Activated B cell treated with CpG ODN at 0.5 μM for 24 hours (primary cell): ENCODE results near the gene FGD5. TPM values are rescaled to one million over a fixed set of nuclear protein-coding genes. Genes with fewer than 3 reads are reported as not detected.

Experiments used
- ATAC-seq: fragments of 200-7000 bp; cut with Tn5 transposase; one replicate; pipeline ENCODE4 v1.10.0; 2021; ENCODE audit warnings: low read depth, mild to moderate bottlenecking, moderate library complexity
- CTCF ChIA-PET: fragments of 350-600 bp; sonication (Branson Sonifier 250); formaldehyde crosslinking; loops from one replicate; lab custom pipeline; 2021; ENCODE audit warnings: antibody characterized with exemption; lab: Charles Lee
- POLR2A ChIA-PET: fragments of 350-600 bp; sonication (Branson Sonifier 250); formaldehyde crosslinking; loops from one replicate; lab custom pipeline; 2021; ENCODE audit warnings: antibody characterized with exemption; lab: Charles Lee
- DNase-seq: peaks from one replicate; pipeline ENCODE4 v3.0.0; 2022
- H3K27ac Mint-ChIP-seq: one replicate; pipeline ENCODE4 v1.8.0; 2020; ENCODE audit warnings: mixed read lengths
- H3K27me3 Mint-ChIP-seq: one replicate; pipeline ENCODE4 v1.8.0; 2021; ENCODE audit warnings: mixed read lengths
- H3K36me3 Mint-ChIP-seq: one replicate; pipeline ENCODE4 v1.8.0; 2021; ENCODE audit warnings: low read depth, mixed read lengths
- H3K4me1 Mint-ChIP-seq: one replicate; pipeline ENCODE4 v1.8.0; 2021; ENCODE audit warnings: mixed read lengths
- H3K4me3 Mint-ChIP-seq: one replicate; pipeline ENCODE4 v1.8.0; 2020; ENCODE audit warnings: mild to moderate bottlenecking, mixed read lengths
- H3K9me3 Mint-ChIP-seq: one replicate; pipeline ENCODE4 v1.8.0; 2020; ENCODE audit warnings: mixed read lengths
- intact Hi-C: fragments of 100-400 bp; cut with micrococcal nuclease; formaldehyde crosslinking; loops from one replicate; pipeline ENCODE4 v1.15.1; 2024
- total RNA-seq: library from RNA; stranded (reverse); gene quantifications from 2 replicates; pipeline ENCODE4 v1.2.3, GENCODE V29; 2022
- TF ChIP-seq, protein P1 (sequence below): fragments of 200-600 bp; IDR thresholded peaks from one replicate; pipeline ENCODE4 v1.8.0; 2022; ENCODE audit warnings: antibody characterized with exemption, mild to moderate bottlenecking

The FGD5 gene
- total RNA-seq, 1 donor from 2014 or later: not detected

DNA sequence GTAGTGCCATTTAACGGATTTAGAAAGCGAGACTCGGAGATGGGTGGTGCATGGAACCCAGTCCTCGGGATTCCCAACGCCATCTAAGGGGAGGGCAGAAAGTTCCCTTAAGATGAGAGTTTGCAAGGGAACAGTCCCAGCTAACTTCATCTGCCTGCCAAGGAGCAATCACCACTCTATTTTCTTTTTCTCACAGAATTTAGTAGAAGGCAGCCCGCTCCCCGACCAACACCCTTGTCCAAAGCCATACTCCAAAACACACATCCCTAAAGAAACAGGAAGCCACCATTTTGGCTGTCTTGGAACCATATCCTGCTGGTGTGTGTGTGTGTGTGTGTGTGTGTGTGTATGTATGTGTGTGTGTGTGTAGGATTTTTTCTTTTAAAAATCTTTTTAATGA lies 7.1 kb upstream of the FGD5 start:
- H3K9me3 Mint-ChIP-seq: no peaks in the 10 kb centered on the region
- ChIA-PET POLR2A (no interaction called here), CTCF (no interaction called here)
- no peak for ATAC-seq
- H3K36me3 Mint-ChIP-seq: no peaks in the 10 kb centered on the region
- intact Hi-C loops: no loop called here
- no peak for DNase-seq
- H3K27ac Mint-ChIP-seq: no peak overlapping the region
- H3K27me3 Mint-ChIP-seq: peaks cover 56% of the 10 kb centered on the region
- H3K4me1 Mint-ChIP-seq: peaks cover 5% of the 10 kb centered on the region
- H3K4me3 Mint-ChIP-seq: no peak overlapping the region
- TF ChIP-seq, protein P1, sequence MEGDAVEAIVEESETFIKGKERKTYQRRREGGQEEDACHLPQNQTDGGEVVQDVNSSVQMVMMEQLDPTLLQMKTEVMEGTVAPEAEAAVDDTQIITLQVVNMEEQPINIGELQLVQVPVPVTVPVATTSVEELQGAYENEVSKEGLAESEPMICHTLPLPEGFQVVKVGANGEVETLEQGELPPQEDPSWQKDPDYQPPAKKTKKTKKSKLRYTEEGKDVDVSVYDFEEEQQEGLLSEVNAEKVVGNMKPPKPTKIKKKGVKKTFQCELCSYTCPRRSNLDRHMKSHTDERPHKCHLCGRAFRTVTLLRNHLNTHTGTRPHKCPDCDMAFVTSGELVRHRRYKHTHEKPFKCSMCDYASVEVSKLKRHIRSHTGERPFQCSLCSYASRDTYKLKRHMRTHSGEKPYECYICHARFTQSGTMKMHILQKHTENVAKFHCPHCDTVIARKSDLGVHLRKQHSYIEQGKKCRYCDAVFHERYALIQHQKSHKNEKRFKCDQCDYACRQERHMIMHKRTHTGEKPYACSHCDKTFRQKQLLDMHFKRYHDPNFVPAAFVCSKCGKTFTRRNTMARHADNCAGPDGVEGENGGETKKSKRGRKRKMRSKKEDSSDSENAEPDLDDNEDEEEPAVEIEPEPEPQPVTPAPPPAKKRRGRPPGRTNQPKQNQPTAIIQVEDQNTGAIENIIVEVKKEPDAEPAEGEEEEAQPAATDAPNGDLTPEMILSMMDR: no peak

DNA sequence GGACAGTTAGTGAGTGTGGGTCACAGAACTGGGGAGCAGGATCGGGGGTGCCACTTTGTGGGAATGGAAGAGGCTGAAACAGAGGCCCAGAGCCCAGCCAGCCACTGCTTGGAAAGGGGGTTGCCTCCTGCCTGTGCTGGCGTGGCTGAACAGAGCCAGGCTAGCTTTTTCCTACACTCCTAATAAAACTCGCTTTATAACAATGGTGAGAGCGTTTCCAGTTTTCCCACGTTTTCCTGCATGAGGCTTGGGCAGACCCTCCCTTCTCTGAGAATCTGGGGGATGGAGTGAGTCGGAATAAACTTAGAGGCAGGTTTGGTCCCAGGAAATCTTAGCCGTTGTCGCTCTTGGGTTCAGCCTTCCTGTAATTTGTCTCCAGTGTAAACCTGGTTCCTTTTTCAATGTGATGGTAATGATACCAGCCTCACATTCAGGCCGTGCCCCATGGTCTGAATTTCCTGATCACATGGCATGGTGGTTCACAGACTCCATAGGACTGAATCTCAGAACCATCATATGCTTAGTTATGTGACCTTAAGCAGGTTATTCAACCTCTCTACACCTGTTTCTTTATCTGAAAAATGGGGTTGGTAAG lies 6.5 kb upstream of the FGD5 start:
- Mint-ChIP-seq H3K4me1 (peaks cover 5% of the 10 kb centered on the region), H3K27ac (no peak overlapping the region), H3K36me3 (no peaks in the 10 kb centered on the region), H3K9me3 (no peaks in the 10 kb centered on the region), H3K27me3 (peaks cover 50% of the 10 kb centered on the region), H3K4me3 (no peak overlapping the region)
- ATAC-seq (no peak), DNase-seq (no peak)
- TF ChIP-seq, protein P1: no peak
- POLR2A ChIA-PET: no interaction called here
- intact Hi-C loops: no loop called here
- CTCF ChIA-PET: no interaction called here

DNA sequence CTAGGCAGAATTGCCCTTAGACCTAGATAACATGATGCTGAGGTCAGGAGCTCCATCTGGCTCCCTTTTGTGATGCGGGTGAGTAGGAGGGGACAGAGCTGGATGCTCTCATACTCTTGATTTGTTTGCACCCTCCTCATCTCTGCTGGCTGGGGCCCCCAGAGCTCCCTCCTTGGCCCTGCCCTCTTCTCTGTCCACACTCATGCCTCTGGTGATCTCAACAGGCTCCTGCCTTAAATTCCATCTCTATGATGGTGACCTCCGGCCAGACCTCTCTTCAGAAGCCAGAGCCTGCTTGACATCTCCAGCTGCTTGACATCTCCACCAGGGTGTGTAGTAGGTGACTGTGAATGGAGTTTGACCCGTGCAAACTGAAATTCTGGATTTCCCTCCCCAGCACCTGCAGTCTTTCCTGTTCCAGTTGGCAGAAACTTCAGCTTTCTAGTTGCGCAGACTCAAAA lies 4.3 kb upstream of the FGD5 start:
- no peak overlapping the region for H3K4me3 Mint-ChIP-seq

DNA sequence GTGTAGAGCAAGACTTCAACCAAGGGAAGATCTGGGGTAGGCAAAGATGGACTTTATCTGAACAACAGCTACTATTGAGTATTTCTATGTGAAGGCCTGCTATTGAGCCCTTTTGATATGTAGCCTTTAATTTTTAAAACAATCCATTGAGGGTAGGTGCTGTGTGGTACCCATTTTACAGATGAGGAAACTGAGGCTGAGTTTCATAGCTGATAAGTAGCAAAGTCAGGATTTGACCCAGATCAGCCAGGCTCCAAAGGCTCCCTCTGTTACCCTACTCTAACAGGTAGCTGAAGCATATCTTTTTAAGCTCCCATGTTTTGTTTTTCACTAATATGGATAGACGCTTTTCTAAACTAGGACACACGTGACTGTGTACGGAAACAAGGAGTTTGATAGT lies 2.4 kb upstream of the FGD5 start:
- CTCF ChIA-PET: no interaction called here
- TF ChIP-seq, protein P1: no peak
- H3K27ac Mint-ChIP-seq: no peak overlapping the region
- DNase-seq (no peak), ATAC-seq (no peak)
- H3K9me3 Mint-ChIP-seq: no peaks in the 10 kb centered on the region
- H3K4me3 Mint-ChIP-seq: no peak overlapping the region
- POLR2A ChIA-PET: no interaction called here
- H3K4me1 Mint-ChIP-seq: peaks cover under 1% of the 10 kb centered on the region
- H3K36me3 Mint-ChIP-seq: no peaks in the 10 kb centered on the region
- intact Hi-C loops: no loop called here
- H3K27me3 Mint-ChIP-seq: peaks cover 28% of the 10 kb centered on the region

More for the DNA sequence above, 4.3 kb upstream of the FGD5 start:
- CTCF ChIA-PET: no interaction called here
- Mint-ChIP-seq H3K4me1 (peaks cover 5% of the 10 kb centered on the region), H3K27ac (no peak overlapping the region), H3K27me3 (peaks cover 38% of the 10 kb centered on the region), H3K9me3 (no peaks in the 10 kb centered on the region), H3K36me3 (no peaks in the 10 kb centered on the region)
- TF ChIP-seq, protein P1: no peak
- intact Hi-C loops: no loop called here
- no peak for ATAC-seq
- POLR2A ChIA-PET: no interaction called here
- DNase-seq: no peak

DNA sequence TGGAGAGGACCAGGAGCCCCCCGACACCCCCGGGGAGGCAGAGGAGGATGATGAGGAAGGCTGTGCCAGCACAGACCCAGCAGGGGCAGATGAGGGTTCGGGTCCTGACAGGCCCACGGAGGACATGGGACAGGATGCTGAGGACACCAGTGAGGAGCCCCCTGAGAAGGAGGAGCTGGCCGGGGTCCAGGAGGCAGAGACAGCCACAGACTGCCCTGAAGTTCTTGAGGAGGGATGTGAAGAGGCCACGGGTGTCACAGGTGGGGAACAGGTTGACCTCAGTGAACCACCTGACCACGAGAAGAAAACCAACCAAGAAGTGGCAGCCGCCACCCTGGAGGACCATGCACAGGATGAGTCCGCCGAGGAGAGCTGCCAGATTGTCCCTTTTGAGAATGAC lies 909 bp downstream of the FGD5 start:
- H3K4me1 Mint-ChIP-seq: no peaks in the 10 kb centered on the region
- POLR2A ChIA-PET: no interaction called here
- no peak overlapping the region for H3K4me3 Mint-ChIP-seq
- H3K27me3 Mint-ChIP-seq: peaks cover 16% of the 10 kb centered on the region
- CTCF ChIA-PET: no interaction called here
- TF ChIP-seq, protein P1: no peak
- intact Hi-C loops: no loop called here
- no peaks in the 10 kb centered on the region for H3K36me3 Mint-ChIP-seq
- no peak for DNase-seq
- ATAC-seq: no peak
- H3K27ac Mint-ChIP-seq: no peak overlapping the region
- H3K9me3 Mint-ChIP-seq: no peaks in the 10 kb centered on the region
